ENCODE results near the gene ARHGEF3.

GRCh38 chr3:56688191-56688590 lies 113.6 kb downstream of the ARHGEF3 start:
- TF ChIP-seq, protein P1, sequence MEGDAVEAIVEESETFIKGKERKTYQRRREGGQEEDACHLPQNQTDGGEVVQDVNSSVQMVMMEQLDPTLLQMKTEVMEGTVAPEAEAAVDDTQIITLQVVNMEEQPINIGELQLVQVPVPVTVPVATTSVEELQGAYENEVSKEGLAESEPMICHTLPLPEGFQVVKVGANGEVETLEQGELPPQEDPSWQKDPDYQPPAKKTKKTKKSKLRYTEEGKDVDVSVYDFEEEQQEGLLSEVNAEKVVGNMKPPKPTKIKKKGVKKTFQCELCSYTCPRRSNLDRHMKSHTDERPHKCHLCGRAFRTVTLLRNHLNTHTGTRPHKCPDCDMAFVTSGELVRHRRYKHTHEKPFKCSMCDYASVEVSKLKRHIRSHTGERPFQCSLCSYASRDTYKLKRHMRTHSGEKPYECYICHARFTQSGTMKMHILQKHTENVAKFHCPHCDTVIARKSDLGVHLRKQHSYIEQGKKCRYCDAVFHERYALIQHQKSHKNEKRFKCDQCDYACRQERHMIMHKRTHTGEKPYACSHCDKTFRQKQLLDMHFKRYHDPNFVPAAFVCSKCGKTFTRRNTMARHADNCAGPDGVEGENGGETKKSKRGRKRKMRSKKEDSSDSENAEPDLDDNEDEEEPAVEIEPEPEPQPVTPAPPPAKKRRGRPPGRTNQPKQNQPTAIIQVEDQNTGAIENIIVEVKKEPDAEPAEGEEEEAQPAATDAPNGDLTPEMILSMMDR (IDR thresholded peaks at IDR 0.05; ENCODE audit: low read depth, low read length), result no peak
- TF ChIP-seq EZH2phosphoT487 (IDR thresholded peaks at IDR 0.05; ENCODE audit: low read depth), result no peak

Measured in OCI-LY3 (cell line).